ENCODE data around the gene KRT77. TPM values are rescaled to one million over a fixed set of nuclear protein-coding genes. Genes with fewer than 3 reads are reported as not detected.

Gene KRT77
- total and polyA plus RNA-seq, 10 of the 15 experiments (the other 5 are each of a cell fraction or from before 2014, with no cell fraction given): not detected

GRCh38 chr12:52698651-52699340 is 4.5 kb downstream of the KRT77 start:
- Histone ChIP-seq H3K4me1 (ENCODE audit: control insufficient read depth, insufficient read depth, low read length) (no peaks in the 10 kb centered on the region), H3K9me3 (replicated peaks; ENCODE audit: control insufficient read depth, insufficient read depth, low read length) (no peaks in the 10 kb centered on the region), H3K79me2 (ENCODE audit: control insufficient read depth, insufficient read depth, low read length) (no peaks in the 10 kb centered on the region), H2AFZ (ENCODE audit: control insufficient read depth, low read depth, low read length) (no peak overlapping the region), H3K36me3 (ENCODE audit: control insufficient read depth in 2 of 2, insufficient read depth in 2 of 2, low read length in 1 of 2) (no peaks in the 10 kb centered on the region), H3K4me2 (ENCODE audit: control insufficient read depth, insufficient read depth) (no peak overlapping the region), H3K27ac (ENCODE audit: control insufficient read depth, insufficient read depth) (no peak overlapping the region), H3K27me3 (replicated peaks in 1 of 2; ENCODE audit: control insufficient read depth in 2 of 2, insufficient read depth in 2 of 2, low read length in 1 of 2) (peaks cover 1 to 2% of the 10 kb centered on the region in 2 experiments; a peak in 2 of 4 replicates), H3K9ac (ENCODE audit: control insufficient read depth, insufficient read depth, low read length) (no peak overlapping the region), H3K4me3 (no peak overlapping the region), H4K20me1 (ENCODE audit: control insufficient read depth, insufficient read depth) (no peaks in the 10 kb centered on the region)
- intact Hi-C loops (cut with micrococcal nuclease; ENCODE audit: unreplicated experiment) (no loop called here), in situ Hi-C loops (cut with MboI) (no loop called here)
- 18% methylated on average over 10 of the region's 11 CpGs for WGBS (ENCODE audit: insufficient coverage, insufficient replicate concordance, low lambda C conversion rate, missing lambda C conversion rate)
- ChIA-PET RAD21 (ENCODE audit: unreplicated experiment) (no interaction called here), SMC1A (ENCODE audit: uncharacterized antibody, unreplicated experiment) (no interaction called here), POLR2A (no interaction called here), CTCF (interaction anchor here (0.7 kb wide), 1 partner anchor 11 kb away, joined by 3 read pairs; no protein-coding TSS in a partner anchor)
- no peak for DNase-seq (ENCODE audit: low read depth, low spot score)
- TF ChIP-seq PKNOX1 (IDR thresholded peaks at IDR 0.05): no peak
- TF ChIP-seq SP1 (IDR thresholded peaks at IDR 0.05; ENCODE audit: low read depth, low read length): no peak
- TF ChIP-seq POLR2A (IDR thresholded peaks at IDR 0.05; ENCODE audit: low read depth, low read length): no peak
- no peak for TF ChIP-seq CBX5 (IDR thresholded peaks at IDR 0.05; ENCODE audit: low read depth)
- no peak for TF ChIP-seq MAX (IDR thresholded peaks at IDR 0.05; ENCODE audit: low read depth, low read length)
- TF ChIP-seq RFX5 (IDR thresholded peaks at IDR 0.05; ENCODE audit: low read depth, low read length): no peak
- no peak for TF ChIP-seq NFYB (IDR thresholded peaks at IDR 0.05; ENCODE audit: insufficient read depth, low read depth, low read length)
- TF ChIP-seq BACH1 (IDR thresholded peaks at IDR 0.05; ENCODE audit: borderline replicate concordance): no peak
- no peak for TF ChIP-seq ETV6 (conservative IDR thresholded peaks at IDR 0.05 in 1 of 2, IDR thresholded peaks at IDR 0.05 in 1 of 2; ENCODE audit: borderline replicate concordance in 1 of 2, low read depth in 1 of 2)
- no peak for TF ChIP-seq EED (IDR thresholded peaks at IDR 0.05; ENCODE audit: low read depth)
- no peak for TF ChIP-seq ESRRA (IDR thresholded peaks at IDR 0.05; ENCODE audit: low read length)
- TF ChIP-seq TBL1XR1 (IDR thresholded peaks at IDR 0.05; ENCODE audit: low read depth, low read length): no peak
- no peak for ATAC-seq
- no TSS peak for BruUV-seq (replicated peaks)
- FAIRE-seq: no peak

Data from GM12878 (cell line).